HFFc6 (cell line): Measurements from ENCODE around the gene NRF1. TPM values are rescaled to one million over a fixed set of nuclear protein-coding genes. Genes with fewer than 3 reads are reported as not detected.

Experiments
- DNase-seq: peaks from one replicate; pipeline ENCODE4 v3.0.0-alpha.2; 2018
- H3K27ac Mint-ChIP-seq: 2 replicates; pipeline ENCODE4 v1.8.0; 2020; ENCODE audit warnings: mild to moderate bottlenecking, mixed read lengths
- H3K27me3 Mint-ChIP-seq: 2 replicates; pipeline ENCODE4 v1.8.0; 2021; ENCODE audit warnings: mild to moderate bottlenecking, moderate library complexity, mixed read lengths; ENCODE audit not compliant: insufficient read depth
- H3K36me3 Mint-ChIP-seq: 2 replicates; pipeline ENCODE4 v1.8.0; 2021; ENCODE audit warnings: low read depth, mixed read lengths
- H3K4me1 Mint-ChIP-seq: 2 replicates; pipeline ENCODE4 v1.8.0; 2020; ENCODE audit warnings: low read depth, mixed read lengths
- H3K4me3 Mint-ChIP-seq: 2 replicates; pipeline ENCODE4 v1.8.0; 2020; ENCODE audit warnings: mild to moderate bottlenecking, moderate library complexity, mixed read lengths
- H3K9me3 Mint-ChIP-seq: 2 replicates; pipeline ENCODE4 v1.8.0; 2020; ENCODE audit warnings: mild to moderate bottlenecking, mixed read lengths
- total RNA-seq, 6 experiments: library from RNA; stranded (reverse); fragmentation: NEBNext Ultra II Directional; extraction: Animal tissue kit (Norgen Biotek cat#: 25700); gene quantifications; 2 replicates in 1 of 6; 3 replicates in 5 of 6; pipeline ENCODE4 v1.2.3, GENCODE V29; 2021
- TF ChIP-seq, protein P1 (sequence below): fragments of 200-600 bp; sonication (generic); IDR thresholded peaks from 2 replicates; pipeline ENCODE4 v1.5.0; 2021; ENCODE audit warnings: antibody characterized with exemption, mild to moderate bottlenecking

NRF1 gene
- total RNA-seq, 6 experiments from 2014 or later: 8.8 to 11.8 (median 10.4) TPM

DNA sequence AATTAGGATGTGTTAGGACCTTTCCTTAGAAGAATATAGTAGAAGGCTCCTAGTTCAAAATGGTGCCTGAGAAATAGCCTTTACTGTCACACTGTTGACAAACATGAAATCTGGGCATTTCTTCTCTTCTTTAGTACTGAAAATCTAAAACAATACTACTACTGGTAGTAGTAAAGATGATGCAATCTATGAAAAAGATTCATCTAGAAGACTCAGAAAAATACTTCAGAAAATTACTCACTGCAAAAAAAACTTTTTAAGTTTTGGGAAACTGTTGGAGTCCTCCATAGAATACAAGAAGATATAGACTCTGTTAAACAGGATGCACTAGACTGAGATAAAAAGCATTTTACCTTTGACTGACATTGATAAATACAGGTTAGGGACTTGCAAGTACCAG is 67.1 kb downstream of the NRF1 start:
- Mint-ChIP-seq H3K4me3 (no peak overlapping the region), H3K36me3 (peaks cover 44% of the 10 kb centered on the region), H3K27ac (no peak overlapping the region), H3K9me3 (peaks cover 17% of the 10 kb centered on the region), H3K4me1 (peaks cover 6% of the 10 kb centered on the region; the same call in 1 of the 2 replicates), H3K27me3 (no peaks in the 10 kb centered on the region)
- no peak for DNase-seq
- TF ChIP-seq, protein P1, sequence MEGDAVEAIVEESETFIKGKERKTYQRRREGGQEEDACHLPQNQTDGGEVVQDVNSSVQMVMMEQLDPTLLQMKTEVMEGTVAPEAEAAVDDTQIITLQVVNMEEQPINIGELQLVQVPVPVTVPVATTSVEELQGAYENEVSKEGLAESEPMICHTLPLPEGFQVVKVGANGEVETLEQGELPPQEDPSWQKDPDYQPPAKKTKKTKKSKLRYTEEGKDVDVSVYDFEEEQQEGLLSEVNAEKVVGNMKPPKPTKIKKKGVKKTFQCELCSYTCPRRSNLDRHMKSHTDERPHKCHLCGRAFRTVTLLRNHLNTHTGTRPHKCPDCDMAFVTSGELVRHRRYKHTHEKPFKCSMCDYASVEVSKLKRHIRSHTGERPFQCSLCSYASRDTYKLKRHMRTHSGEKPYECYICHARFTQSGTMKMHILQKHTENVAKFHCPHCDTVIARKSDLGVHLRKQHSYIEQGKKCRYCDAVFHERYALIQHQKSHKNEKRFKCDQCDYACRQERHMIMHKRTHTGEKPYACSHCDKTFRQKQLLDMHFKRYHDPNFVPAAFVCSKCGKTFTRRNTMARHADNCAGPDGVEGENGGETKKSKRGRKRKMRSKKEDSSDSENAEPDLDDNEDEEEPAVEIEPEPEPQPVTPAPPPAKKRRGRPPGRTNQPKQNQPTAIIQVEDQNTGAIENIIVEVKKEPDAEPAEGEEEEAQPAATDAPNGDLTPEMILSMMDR: no peak

- H3K4me1 Mint-ChIP-seq: peaks cover 6% of the 10 kb centered on the region; the same call in 1 of the 2 replicates
- H3K27me3 Mint-ChIP-seq: no peaks in the 10 kb centered on the region
- DNase-seq: no peak
- H3K36me3 Mint-ChIP-seq: peaks cover 38% of the 10 kb centered on the region
- no peak overlapping the region for H3K4me3 Mint-ChIP-seq
- no peak overlapping the region for H3K27ac Mint-ChIP-seq
- TF ChIP-seq, protein P1: no peak
- peaks cover 8% of the 10 kb centered on the region for H3K9me3 Mint-ChIP-seq
Observed at GRCh38 chr7:129680400-129680799, 68.9 kb downstream of the NRF1 start.

- Mint-ChIP-seq H3K27me3 (no peaks in the 10 kb centered on the region), H3K36me3 (peaks cover 11% of the 10 kb centered on the region; the same call in 1 of the 2 replicates), H3K27ac (no peak overlapping the region), H3K4me3 (no peak overlapping the region), H3K9me3 (no peaks in the 10 kb centered on the region), H3K4me1 (peaks cover 8% of the 10 kb centered on the region; the same call in 1 of the 2 replicates)
- DNase-seq: no peak
- TF ChIP-seq, protein P1: no peak
Observed at GRCh38 chr7:129684777-129685176, 73.3 kb downstream of the NRF1 start.

DNA sequence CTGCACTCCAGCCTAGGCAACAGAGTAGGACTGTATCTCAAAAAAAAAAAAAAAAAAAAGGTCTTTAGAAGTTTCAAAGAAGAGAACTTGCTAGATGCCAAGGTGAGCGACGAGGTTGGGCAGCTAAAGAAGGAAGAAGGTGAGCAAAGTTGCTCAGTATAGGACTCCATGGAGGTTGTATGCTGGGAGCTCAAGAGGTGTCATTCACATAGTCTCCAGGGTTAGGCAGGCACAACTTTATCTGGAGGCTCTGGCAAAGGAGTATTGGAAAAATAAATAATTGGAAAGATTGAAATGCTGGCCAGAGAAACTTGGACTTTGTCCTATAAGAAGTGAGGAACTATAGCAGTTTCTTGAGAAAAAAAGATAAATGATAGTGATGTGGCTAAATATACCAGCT is 74.5 kb downstream of the NRF1 start:
- TF ChIP-seq, protein P1: no peak
- H3K27me3 Mint-ChIP-seq: no peaks in the 10 kb centered on the region
- H3K4me1 Mint-ChIP-seq: peaks cover 19% of the 10 kb centered on the region
- H3K27ac Mint-ChIP-seq: no peak overlapping the region
- no peak for DNase-seq
- no peaks in the 10 kb centered on the region for H3K9me3 Mint-ChIP-seq
- H3K36me3 Mint-ChIP-seq: peaks cover 4% of the 10 kb centered on the region; the same call in 1 of the 2 replicates
- no peak overlapping the region for H3K4me3 Mint-ChIP-seq

GRCh38 chr7:129688503-129689222 is 77.1 kb downstream of the NRF1 start:
- Mint-ChIP-seq H3K4me1 (peaks cover 29% of the 10 kb centered on the region), H3K36me3 (peaks cover 11% of the 10 kb centered on the region), H3K9me3 (no peaks in the 10 kb centered on the region), H3K4me3 (no peak overlapping the region), H3K27me3 (no peaks in the 10 kb centered on the region), H3K27ac (no peak overlapping the region)
- no peak for DNase-seq
- TF ChIP-seq, protein P1: no peak
